Measurements from ENCODE around the gene PPOX. TPM values are rescaled to one million over a fixed set of nuclear protein-coding genes. Genes with fewer than 3 reads are reported as not detected.

The PPOX gene
- total RNA-seq, 4 donors from 2014 or later: 12.8 to 22.1 (median 15.8) TPM

- Histone ChIP-seq H3K4me1 (peaks cover 30 to 46% (median 39%) of the 10 kb centered on the region in 4 donors), H3K36me3 (peaks cover 41 to 76% (median 72%) of the 10 kb centered on the region in 4 donors), H3K9me3 (no peaks in the 10 kb centered on the region), H3K27me3 (no peaks in the 10 kb centered on the region), H3K27ac (replicated peaks in 1 of 4) (peak overlapping the region in 3 of 4 donors; percentile 20 to 66 (median 40)), H3K4me3 (no peak overlapping the region)
- WGBS: 93% methylated on average over 11 of the region's 11 CpGs
- no peak for TF ChIP-seq EP300 (IDR thresholded peaks at IDR 0.05)
- no peak for TF ChIP-seq POLR2A (IDR thresholded peaks at IDR 0.05; ENCODE audit: low read depth)
- TF ChIP-seq CTCF (IDR thresholded peaks at IDR 0.05): no peak
- TF ChIP-seq POLR2AphosphoS5 (IDR thresholded peaks at IDR 0.05): no peak
- DNase-seq (ENCODE audit: extremely low spot score): no peak
- intact Hi-C loops (cut with DNase I): no loop called here
Observed at GRCh38 chr1:161173711-161174110, 7.5 kb downstream of the PPOX start.

- peaks cover 30 to 46% (median 39%) of the 10 kb centered on the region in 4 donors for H3K4me1 ChIP-seq
- intact Hi-C loops (cut with DNase I): no loop called here
- H3K4me3 ChIP-seq: no peak overlapping the region
- no peaks in the 10 kb centered on the region for H3K27me3 ChIP-seq
- H3K27ac ChIP-seq (replicated peaks in 1 of 4): peak overlapping the region in 1 of 4 donors; percentile 92
- TF ChIP-seq POLR2AphosphoS5 (IDR thresholded peaks at IDR 0.05): no peak
- TF ChIP-seq EP300 (IDR thresholded peaks at IDR 0.05): no peak
- no peaks in the 10 kb centered on the region for H3K9me3 ChIP-seq
- peaks cover 41 to 64% (median 60%) of the 10 kb centered on the region in 4 donors for H3K36me3 ChIP-seq
- DNase-seq (ENCODE audit: extremely low spot score): no peak
- WGBS: 85% methylated on average over 11 of the region's 11 CpGs
Observed at GRCh38 chr1:161174911-161175310, 8.7 kb downstream of the PPOX start.

GRCh38 chr1:161175771-161176453, 9.7 kb downstream of the PPOX start:
- intact Hi-C loops (cut with DNase I): no loop called here
- Histone ChIP-seq H3K27ac (replicated peaks in 1 of 4) (peak overlapping the region; percentile 87 to 94 (median 90)), H3K27me3 (no peaks in the 10 kb centered on the region), H3K9me3 (no peaks in the 10 kb centered on the region), H3K4me1 (peaks cover 33 to 46% (median 39%) of the 10 kb centered on the region in 4 donors), H3K4me3 (peak overlapping the region; percentile 69 to 82 (median 80)), H3K36me3 (peaks cover 33 to 54% (median 50%) of the 10 kb centered on the region in 4 donors)
- DNase-seq (ENCODE audit: extremely low spot score): no peak
- TF ChIP-seq POLR2A (IDR thresholded peaks at IDR 0.05; ENCODE audit: low read depth) (no peak), POLR2AphosphoS5 (IDR thresholded peaks at IDR 0.05) (no peak), EP300 (IDR thresholded peaks at IDR 0.05) (no peak), CTCF (IDR thresholded peaks at IDR 0.05) (no peak)
- 89% methylated on average over 10 of the region's 10 CpGs for WGBS

GRCh38 chr1:161176468-161177111, 10.4 kb downstream of the PPOX start:
- WGBS: 22% methylated on average over 17 of the region's 17 CpGs
- Histone ChIP-seq H3K36me3 (peaks cover 26 to 47% (median 43%) of the 10 kb centered on the region in 4 donors), H3K27ac (replicated peaks in 1 of 4) (peak overlapping the region; percentile 87 to 94 (median 90)), H3K27me3 (no peaks in the 10 kb centered on the region), H3K4me1 (peaks cover 33 to 41% (median 39%) of the 10 kb centered on the region in 4 donors), H3K9me3 (no peaks in the 10 kb centered on the region), H3K4me3 (peak overlapping the region; percentile 69 to 82 (median 80))
- TF ChIP-seq CTCF (IDR thresholded peaks at IDR 0.05): no peak
- TF ChIP-seq EP300 (IDR thresholded peaks at IDR 0.05): no peak
- TF ChIP-seq POLR2AphosphoS5 (IDR thresholded peaks at IDR 0.05): no peak
- no peak for TF ChIP-seq POLR2A (IDR thresholded peaks at IDR 0.05; ENCODE audit: low read depth)
- no peak for DNase-seq (ENCODE audit: extremely low spot score)
- intact Hi-C loops (cut with DNase I): no loop called here
